ENCODE measurements around the gene PHF5A.
"Not testable (repeated sequence)": the region's sequence is repeated elsewhere in the genome, so short reads cannot be mapped to it uniquely, and the experiment has no call there.

Gene PHF5A

DNA sequence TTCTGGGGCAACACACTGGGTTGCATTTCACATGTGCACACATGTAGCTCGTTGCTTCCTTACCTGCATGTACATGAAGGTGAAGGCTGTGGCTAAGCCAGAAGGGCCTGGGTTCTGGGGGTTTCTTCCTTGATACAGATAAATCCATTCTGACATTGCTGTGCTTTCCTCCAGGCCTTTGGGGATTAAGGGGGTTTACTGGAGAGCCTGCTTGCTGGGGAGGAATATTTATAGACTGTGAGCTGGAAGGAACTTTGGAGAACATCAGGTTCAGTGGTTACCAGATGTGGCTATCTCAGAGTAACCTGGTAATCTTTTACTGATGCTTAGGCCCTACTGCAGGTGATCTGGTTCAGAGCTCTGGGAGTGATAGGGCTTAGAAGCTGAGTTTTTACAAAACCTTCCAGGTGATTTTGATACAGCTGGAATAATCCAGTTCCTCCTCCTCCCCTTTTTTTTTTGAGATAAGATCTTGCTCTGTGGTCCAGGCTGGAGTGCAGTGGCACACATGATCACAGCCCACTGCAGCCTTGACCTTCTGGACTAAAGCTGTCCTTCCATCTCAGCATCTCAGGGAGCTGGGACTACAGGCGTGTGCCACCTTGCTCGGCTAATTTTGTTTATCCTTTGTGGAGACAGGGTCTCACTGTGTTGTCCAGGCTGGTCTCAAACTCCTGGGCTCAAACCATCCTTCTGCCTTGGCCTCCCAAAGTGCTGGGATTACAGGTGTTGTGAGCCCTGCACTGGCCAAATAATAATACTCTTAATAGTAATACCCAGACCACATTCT, 20.3 kb upstream of the PHF5A start:
- FAIRE-seq (no peak), DNase-seq (ENCODE audit: insufficient read length, low spot score) (no peak)

DNA sequence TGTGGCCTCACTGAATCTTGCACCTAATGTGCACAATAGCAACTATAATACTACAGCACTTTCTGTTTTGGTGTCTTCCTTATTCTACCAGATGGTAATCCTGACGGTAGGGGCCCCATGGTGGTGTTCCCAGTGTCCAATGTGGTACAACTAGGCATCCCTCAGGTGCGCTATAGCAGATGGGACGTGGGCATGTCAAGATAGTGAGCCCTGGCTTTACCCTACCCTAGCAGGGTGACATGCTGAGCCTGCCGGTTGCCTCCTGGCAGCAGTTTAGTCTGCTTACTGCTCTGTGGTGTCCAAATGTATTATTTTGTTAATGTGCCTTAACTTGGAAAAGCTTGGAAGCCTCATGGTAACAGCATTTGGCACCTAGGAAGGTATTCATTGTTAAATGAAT, 19.6 kb upstream of the PHF5A start:
- DNase-seq (ENCODE audit: insufficient read length, low spot score) (no peak), FAIRE-seq (no peak)

DNA sequence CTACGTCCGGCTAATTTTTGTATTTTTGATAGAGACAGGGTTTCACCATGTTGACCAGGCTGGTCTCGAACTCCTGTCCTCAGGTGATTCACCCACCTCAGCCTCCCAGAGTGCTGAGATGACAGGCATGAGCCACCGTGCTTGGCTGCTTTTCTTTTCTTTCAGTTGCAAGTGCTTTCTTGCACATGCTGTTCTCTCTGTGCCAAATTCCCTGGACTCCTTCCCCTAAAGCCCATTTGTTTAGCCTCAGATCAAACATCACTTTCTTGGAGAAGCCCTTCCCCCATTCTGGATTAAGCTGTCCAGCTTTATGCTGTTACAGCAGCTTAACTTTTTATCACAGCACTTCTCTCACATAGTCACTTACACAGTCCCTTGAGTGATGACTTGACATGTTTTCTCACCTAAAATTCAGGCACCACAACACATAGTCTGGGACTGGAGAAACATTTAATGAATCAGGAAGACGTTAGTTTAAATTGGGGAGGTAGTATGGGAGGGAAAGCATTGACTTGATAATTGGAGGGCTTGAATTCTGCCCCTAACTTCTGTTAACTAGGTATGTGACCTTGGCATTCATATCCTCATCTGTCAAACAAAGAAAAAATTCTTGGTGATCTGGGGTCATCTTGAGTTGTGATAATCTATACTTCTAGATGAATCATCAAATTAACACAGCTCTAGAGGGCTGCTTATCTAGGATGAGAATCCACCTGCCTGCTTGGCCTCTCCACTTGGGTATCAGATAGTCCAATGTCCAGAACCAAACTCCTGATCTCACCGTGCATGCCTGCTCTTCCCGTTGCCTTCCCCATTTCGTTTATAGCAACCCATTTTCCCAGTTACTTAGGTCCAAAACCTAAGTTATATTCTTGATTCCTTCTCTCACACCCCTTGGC, 18.8 kb upstream of the PHF5A start:
- no peak for FAIRE-seq
- no peak for DNase-seq (ENCODE audit: insufficient read length, low spot score)

DNA sequence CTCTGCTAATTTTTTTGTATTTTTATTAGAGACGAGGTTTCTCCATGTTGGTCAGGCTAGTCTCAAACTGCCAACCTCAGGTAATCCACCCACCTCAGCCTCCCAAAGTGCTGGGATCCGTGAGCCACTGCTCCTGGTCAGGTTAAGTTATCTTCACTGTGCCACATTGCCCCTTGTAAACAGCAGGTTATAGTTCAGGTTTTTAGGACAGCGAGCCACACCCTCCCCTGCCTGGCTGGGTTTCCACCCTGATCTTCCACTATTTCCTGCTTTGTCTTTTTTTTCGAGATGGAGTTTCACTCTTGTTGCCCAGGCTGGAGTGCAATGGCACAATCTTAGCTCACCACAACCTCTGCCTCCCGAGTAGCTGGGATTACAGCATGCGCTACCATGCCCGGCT, 16.5 kb upstream of the PHF5A start:
- FAIRE-seq = peak; percentile 14
- no peak for DNase-seq (ENCODE audit: insufficient read length, low spot score)

DNA sequence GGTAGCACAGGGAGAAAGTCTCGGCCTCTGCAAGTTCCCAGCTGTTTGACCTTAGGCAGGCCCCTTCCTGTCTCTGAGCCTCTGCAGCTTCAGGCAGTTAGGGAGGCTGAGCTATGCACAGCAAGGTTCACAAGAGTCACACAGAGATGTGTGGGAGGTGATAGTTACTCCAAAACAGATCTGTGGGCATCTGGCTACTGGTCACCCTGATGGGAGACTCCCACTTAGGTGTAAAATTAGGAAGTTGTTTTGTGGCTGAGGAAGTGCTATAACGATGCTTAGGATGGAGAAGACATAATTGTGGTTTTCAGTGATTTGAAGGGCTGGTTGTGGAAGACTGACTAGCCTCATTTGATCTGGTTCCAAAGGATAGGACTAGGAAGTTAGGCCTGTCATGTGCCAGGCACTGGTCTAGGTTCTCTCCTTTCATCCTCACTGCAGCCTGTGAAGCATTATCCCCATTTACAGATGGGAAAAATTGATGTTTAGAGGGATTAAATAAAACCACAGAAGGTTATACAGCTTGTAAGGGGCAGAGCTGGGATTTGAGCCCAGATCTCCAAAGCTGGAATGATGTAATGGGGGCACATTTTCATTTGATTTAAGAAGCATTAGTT, 13.9 kb upstream of the PHF5A start:
- DNase-seq (ENCODE audit: insufficient read length, low spot score) = no peak
- FAIRE-seq = peak; percentile 77

DNA sequence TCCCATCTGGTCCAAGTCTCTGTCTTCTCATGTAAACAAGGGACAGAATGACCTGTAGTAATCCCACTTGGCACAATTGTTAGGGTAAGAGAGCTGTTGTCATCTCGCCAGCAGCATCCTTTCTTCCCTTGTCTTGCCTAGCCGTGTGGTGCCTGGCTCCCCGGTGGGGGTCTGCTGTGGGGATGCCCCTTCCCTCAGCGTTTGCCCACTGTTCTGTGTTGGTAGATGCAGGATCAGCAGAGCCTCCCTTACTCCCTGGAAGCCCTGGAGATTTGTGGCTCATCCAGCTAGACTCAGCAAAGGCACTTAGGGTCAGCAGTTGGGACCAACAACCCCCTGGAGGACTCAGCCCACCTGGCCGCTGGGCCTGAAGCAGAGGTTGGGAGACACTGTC, 13.4 kb upstream of the PHF5A start:
- DNase-seq (ENCODE audit: insufficient read length, low spot score) (no peak), FAIRE-seq (no peak)

DNA sequence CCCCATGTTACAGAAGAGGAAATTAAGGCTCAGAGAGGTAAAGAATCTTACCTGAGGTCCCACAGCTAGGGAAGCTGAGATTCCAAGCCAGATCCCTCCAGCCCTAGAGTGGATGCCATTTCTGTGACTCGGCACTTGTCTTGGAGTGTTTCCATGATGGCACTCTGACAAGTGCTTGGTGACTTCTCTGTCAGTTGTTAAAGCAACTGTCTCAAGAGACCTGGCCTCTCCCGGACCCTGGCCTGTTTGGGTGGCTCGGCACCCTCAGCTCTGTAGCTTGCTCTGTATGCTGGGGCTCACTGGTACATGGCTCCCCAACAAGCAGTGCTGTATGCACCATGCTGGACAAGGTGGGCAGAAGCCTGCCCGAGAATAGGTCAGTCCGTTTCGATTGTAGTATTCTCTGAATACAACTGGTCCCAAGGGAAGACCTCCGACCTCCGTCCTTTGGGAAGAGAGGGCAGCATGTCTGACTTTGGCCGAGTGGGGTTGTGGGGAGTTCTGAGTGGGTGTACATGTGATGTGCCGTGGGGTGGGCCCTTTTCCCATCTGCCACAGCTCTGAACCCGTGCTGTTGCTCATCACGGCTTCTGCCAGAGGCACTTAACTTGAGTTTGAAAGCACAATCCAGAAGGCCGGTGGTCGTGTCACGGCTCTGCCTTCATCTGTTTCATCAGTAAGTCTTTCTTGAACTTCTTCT, 12.8 kb upstream of the PHF5A start:
- FAIRE-seq (no peak), DNase-seq (ENCODE audit: insufficient read length, low spot score) (no peak)

DNA sequence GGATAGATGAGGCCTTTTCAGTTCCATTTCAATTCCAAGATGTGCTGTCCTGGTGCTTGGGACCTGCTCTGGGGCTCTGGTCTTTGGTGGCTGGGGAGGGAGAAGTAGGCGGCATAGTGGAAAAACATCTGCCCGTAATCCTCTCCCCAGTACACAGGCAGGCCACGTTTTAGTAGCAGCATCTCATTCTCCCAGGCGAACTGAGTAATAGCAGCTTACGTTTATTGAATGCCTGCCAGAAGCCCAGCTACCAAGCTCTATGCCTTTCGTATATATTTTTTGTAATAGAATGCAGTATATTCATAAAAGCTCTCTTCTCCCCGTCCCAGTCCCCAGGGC, 11.9 kb upstream of the PHF5A start:
- no peak for FAIRE-seq
- no peak for DNase-seq (ENCODE audit: insufficient read length, low spot score)

DNA sequence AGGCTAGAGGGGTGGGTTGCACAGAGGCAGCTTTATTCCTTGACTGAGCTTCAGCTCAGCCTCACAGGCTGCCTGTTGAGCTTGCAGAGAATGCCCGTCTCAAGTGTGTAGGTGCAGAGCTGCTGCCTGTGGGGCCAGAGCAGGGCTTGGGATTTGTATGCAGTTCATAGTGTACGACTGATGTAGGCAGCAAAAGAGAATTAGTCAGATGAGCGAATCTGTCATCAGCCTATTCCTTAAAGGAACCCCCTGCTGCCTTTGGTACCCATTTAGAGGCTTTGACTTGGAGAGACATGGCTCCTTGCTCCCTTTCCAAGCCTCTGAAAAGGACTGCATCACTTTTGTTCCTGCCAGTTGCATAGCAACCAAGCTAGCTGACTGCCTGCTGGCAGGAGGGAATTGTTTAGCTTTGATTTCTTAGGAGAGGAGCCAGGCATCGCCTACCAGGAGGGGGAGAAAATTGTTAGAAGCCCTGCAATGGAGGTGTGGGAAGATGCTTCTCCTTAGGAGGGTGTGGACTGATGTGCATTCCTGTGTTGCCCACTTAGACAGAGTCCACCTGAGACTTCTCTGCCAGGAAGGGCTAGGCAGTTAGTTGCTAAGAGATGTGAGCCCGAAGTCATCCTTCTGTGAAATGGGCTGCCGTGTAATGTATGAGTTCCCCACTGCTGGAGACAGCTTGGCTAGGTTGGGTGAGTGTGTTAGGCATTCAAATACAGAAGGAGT, 11.3 kb upstream of the PHF5A start:
- no peak for DNase-seq (ENCODE audit: insufficient read length, low spot score)
- FAIRE-seq = peak; percentile 63

DNA sequence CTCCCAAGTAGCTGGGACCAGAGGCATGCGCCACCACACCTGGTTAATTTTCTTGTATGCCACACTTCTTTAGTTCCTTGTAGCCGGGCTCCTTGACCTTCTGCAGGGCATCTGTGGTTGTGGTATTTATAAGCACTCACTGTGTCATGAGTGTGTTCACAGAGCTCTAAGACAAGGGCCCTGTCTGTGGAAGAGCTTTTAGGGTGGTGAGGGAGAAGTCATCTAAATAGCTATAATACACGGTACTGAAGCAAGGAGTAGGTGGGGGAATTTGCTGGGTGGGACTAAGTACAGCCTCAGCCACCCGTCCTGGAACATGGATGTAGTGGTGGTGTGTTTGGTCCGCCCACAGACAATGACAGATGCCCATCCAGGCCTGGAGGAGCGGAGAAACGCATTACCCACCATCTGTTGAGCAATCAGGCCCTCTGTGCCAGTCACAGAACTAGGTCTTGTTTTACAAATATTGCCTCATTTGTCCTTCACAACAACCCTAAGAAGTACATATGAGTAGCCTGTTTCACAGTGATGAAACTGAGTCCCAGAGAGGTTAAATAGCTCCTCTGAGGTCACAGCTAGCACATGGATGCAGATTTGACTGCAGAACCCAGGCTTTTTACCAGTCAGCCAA, 10.5 kb upstream of the PHF5A start:
- peak; percentile 79 for FAIRE-seq
- DNase-seq (ENCODE audit: insufficient read length, low spot score) = no peak

DNA sequence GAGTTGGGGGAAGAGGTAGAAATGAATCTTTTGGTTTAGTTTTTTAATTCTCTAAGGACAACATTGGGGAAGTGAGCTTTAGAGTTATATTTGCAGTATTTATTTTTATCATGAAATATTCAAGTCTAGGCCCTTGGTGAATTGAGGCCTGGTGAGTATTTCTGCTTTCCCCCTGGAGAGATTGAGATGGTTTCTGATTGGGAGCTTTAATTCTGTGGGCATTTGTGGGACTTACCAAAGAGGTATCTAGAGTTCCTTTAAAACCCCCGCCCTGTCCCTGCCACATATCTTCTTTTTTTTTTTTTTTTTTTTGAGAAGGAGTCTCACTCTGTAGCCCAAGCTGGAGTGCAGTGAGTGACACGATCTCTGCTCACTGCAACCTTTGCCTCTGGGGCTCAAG, 10.0 kb upstream of the PHF5A start:
- DNase-seq (ENCODE audit: insufficient read length, low spot score) = no peak
- FAIRE-seq = no peak

DNA sequence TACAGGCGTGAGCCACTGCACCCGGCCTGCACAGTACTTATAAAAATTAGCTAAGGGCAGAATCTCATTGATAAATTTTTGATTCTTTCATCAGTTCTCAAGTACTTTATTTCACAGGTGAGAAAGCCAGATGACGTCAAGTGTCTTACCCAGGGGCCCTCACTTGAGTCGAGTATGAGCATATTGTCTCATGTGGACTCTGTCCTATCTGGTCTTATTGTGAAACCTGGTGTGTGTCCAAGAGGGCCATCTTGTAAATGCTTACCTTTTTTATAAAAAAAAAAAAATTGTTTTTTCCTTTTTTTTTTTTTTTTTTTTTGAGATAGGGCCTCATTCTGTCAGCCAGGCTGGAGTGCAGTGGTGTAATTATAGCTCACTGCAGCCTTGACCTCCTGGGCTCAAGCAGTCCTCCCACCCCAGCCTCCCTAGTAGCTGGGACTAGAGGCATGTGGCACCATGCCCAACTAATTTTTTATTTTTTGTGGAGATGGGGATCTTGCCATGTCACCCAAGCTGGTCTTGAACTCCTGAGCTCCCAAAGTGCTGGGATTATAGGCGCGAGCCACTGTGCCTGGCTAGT, 6.5 kb upstream of the PHF5A start:
- FAIRE-seq = no peak
- no peak for DNase-seq (ENCODE audit: insufficient read length, low spot score)

DNA sequence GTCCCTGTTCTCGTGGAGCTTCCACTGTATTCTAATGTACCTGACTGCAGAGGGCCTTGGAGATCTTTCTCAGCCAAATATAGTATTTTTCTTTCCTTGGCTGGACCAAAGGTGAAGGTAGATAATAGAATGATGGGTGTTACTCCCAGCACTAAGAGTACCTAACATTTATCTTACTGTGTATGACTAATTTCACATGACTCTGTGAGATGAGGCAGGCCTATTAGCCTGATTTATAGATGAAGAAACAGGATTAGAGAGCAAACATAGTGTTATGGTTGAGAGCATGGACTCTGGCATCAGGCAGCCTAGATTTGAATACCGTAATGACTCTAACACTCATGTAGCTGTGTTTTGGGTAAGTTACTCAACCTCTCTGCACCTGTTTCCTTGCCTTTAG, 3.1 kb upstream of the PHF5A start:
- DNase-seq (ENCODE audit: insufficient read length, low spot score) (no peak), FAIRE-seq (no peak)

DNA sequence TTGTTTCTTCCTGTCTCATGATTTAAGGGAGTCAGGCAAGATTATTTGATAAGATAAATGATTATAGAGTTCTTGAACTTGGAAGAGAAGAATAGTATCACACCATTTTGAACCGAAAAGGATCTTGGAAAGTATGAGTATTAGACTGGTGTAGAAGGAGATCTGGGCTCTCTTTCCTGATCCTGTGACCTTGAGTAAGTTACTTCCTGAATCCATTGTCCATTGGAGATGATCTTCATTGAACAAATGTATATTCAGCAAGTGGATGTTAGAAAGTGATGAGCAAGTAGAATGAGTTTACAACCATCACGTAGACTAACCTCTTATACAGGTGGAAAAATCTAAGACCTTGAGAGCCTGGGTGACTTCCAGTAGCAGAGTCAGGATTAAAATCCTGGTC, 2.4 kb upstream of the PHF5A start:
- FAIRE-seq (no peak), DNase-seq (ENCODE audit: insufficient read length, low spot score) (no peak)

DNA sequence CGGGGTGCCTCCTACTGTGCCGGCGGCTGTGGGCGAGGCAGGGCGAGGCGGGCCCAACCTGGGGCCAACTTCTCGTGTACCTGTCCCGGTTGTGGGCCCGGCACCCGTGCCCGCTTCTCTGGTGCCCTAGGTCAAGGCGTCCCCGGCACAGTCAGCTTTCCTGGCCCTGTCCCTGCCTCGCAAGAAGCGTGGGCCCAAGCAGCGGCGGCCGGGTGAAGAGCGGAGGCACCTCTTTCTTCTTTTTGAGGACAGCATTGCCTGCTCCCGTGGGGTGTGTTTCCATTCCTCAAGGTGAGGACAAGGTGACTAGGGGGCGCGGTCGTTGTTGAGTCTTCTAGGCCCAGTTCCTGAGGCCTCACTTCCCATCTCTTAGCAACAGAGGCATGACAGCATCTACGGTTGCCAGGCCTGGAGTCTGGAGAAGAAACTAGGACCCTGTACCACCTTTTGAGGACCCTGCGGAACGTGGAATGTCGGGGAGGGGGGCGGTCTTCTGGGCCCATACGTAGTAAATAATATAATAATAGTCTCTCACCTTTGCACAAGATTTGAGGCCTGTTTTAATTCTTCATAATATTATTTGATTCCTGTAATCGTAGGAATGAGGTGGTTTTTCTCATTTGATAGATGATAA, 843 bp upstream of the PHF5A start:
- DNase-seq (ENCODE audit: insufficient read length, low spot score) (no peak), FAIRE-seq (peak; percentile 45)

DNA sequence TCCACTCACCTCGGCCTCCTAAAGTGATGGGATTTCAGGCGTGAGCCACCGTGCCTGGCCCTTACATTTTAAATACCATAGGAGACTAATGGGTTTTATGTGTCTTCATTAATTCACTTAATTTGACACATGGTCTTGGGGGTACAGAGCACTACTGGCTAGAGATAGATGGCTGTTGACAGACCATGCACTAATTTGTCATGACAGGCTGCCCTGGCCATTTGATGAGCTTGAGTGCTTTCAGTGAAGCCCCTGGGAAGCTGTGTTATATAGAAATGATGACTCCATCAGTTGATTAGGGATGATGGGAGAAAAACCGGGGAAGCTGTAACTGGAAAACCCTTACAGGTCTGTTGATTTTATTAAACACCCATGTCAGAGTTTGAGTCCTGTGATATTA, 6.6 kb downstream of the PHF5A start:
- no peak for FAIRE-seq
- no peak for DNase-seq (ENCODE audit: insufficient read length, low spot score)

DNA sequence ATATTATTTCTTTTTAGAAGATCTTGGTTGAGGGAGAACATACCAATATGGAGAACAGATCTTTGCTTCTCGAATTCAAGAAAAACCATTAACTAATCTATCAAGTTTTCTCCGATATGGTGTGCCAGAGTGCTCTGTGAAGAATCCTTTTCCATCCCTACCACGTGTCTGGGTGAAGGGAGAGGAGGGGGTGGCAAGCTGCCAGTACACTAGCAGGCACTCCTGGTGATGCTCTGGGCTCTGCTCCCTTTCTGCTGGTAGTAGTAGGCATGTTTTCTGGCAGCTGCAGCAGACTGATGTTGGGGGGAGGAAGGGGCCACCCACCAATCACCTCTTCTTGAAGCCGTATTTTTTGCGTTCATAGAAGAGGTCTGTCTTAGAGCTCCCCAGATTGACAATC, 8.4 kb downstream of the PHF5A start:
- not testable (repeated sequence) for FAIRE-seq; DNase-seq (ENCODE audit: insufficient read length, low spot score)

DNA sequence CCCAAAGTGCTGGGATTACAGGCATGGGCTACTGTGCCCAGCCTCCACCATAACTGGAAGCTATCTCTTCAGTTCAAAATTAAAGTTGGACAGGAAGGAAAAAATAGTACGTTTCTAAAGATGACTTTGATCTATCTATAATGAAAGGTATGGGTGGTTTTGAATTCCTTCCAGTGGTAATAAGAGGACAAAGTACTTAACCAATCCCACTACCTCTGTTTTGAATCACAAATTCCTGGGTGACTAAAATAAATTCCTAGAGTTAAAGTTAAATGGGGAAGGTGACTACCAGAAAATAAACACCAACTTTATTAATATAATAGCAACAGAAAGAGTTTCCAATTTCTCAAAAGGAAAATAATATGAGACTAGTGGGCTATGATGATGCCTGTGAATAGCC, 9.1 kb downstream of the PHF5A start:
- no peak for DNase-seq (ENCODE audit: insufficient read length, low spot score)
- no peak for FAIRE-seq

DNA sequence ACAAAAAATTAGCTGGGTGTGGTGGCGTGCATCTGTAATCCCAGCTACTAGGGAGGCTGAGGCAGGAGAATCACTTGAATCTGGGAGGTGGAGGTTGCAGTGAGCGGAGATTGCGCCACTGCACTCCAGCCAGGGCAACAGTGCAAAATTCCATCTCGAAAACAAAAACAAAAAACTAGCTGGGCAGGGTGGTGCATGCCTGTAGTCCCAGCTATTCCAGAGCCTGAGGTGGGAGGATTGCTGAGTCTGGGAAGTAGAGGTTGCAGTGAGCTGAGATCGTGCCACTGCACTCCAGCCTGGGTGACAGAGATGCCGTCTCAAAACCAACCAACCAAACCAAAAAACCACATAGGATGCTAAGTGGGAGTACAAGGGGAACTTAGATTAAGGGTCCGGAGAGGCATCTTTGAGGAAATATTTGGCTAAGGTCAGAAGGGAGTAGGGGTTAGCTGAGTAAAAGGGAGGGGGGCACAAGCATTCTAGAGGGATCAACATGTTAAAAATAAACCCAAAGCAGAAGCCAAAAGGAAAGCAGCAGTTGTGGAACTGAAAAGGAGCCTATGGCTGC, 10.2 kb downstream of the PHF5A start:
- DNase-seq (ENCODE audit: insufficient read length, low spot score) (no peak), FAIRE-seq (no peak)

Measured in GM19239 (cell line).